ENCODE results near the gene KLHL21. TPM values are rescaled to one million over a fixed set of nuclear protein-coding genes. Genes with fewer than 3 reads are reported as not detected.

The KLHL21 gene
- total and polyA plus RNA-seq, 4 donors, result 8.7 to 30.4 (median 16.6) TPM

DNA sequence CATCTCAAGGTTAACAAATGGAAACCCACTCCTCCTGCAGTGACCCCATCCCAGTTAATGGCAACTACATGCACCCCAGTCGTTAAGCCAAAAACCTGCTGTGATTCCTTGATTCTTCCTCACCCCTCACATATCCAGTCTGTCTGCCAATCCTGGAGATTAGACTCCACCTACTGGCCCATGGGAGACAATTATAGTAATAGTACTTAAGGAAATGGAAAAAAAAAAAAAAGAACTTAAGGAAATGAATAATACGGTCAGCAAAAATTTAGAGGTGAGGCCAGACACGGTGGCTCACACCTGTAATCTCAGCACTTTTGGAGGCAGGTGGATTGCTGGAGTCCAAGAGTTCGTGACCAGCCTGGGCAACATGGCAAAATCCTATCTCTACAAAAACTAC is 55.4 kb downstream of the KLHL21 start:
- no peak overlapping the region for H3K27ac ChIP-seq (ENCODE audit: low read depth in 1 of 2, low read length in 2 of 2)
- WGBS, result 79% methylated on average over 4 of the region's 4 CpGs
- H3K9ac ChIP-seq (ENCODE audit: low read depth in 1 of 2, low read length in 2 of 2), result no peak overlapping the region
- H3K4me1 ChIP-seq (ENCODE audit: control insufficient read depth in 4 of 4, insufficient read depth in 4 of 4, low read length in 3 of 4), result no peaks in the 10 kb centered on the region
- DNase-seq (ENCODE audit: low spot score), result no peak
- TF ChIP-seq RAD21 (IDR thresholded peaks at IDR 0.05) (peak in 1 of 2 donors; percentile 11), EGR1 (IDR thresholded peaks at IDR 0.05; ENCODE audit: low read depth in 2 of 2) (no peak)
- H3K27me3 ChIP-seq (ENCODE audit: control insufficient read depth in 4 of 4, insufficient read depth in 4 of 4, low read length in 3 of 4), result no peaks in the 10 kb centered on the region
- H3K4me3 ChIP-seq (ENCODE audit: low read depth in 1 of 3, low read length in 3 of 3), result no peak overlapping the region
- H3K36me3 ChIP-seq (ENCODE audit: control insufficient read depth in 4 of 4, insufficient read depth in 3 of 4, low read depth in 1 of 4, low read length in 3 of 4), result peaks cover 10 to 50% (median 31%) of the 10 kb centered on the region in 4 donors
- H3K9me3 ChIP-seq (ENCODE audit: control insufficient read depth in 4 of 4, low read length in 3 of 4), result no peaks in the 10 kb centered on the region

GRCh38 chr1:6546326-6546725 is 56.3 kb downstream of the KLHL21 start:
- Histone ChIP-seq H3K4me1 (ENCODE audit: control insufficient read depth in 4 of 4, insufficient read depth in 4 of 4, low read length in 3 of 4) (no peaks in the 10 kb centered on the region), H3K9ac (ENCODE audit: low read depth in 1 of 2, low read length in 2 of 2) (no peak overlapping the region), H3K36me3 (ENCODE audit: control insufficient read depth in 4 of 4, insufficient read depth in 3 of 4, low read depth in 1 of 4, low read length in 3 of 4) (peaks cover 11 to 55% (median 35%) of the 10 kb centered on the region in 4 donors), H3K27me3 (ENCODE audit: control insufficient read depth in 4 of 4, insufficient read depth in 4 of 4, low read length in 3 of 4) (no peaks in the 10 kb centered on the region), H3K4me3 (ENCODE audit: low read depth in 1 of 3, low read length in 3 of 3) (no peak overlapping the region), H3K27ac (ENCODE audit: low read depth in 1 of 2, low read length in 2 of 2) (no peak overlapping the region), H3K9me3 (ENCODE audit: control insufficient read depth in 4 of 4, low read length in 3 of 4) (no peaks in the 10 kb centered on the region)
- WGBS, result 75% methylated on average over 5 of the region's 5 CpGs
- no peak for DNase-seq (ENCODE audit: low spot score)
- no peak for TF ChIP-seq HNF4A (conservative IDR thresholded peaks at IDR 0.05)
- peak; percentile 20 for TF ChIP-seq NR2F2 (IDR thresholded peaks at IDR 0.05)
- TF ChIP-seq HNF4G (IDR thresholded peaks at IDR 0.05), result no peak
- TF ChIP-seq CTCF (IDR thresholded peaks at IDR 0.05; ENCODE audit: low read depth, low read length, missing input control), result no peak
- peak in 1 of 2 donors; percentile 12 for TF ChIP-seq EGR1 (IDR thresholded peaks at IDR 0.05; ENCODE audit: low read depth in 2 of 2)

- peaks cover 13 to 62% (median 36%) of the 10 kb centered on the region in 4 donors for H3K36me3 ChIP-seq (ENCODE audit: control insufficient read depth in 4 of 4, insufficient read depth in 3 of 4, low read depth in 1 of 4, low read length in 3 of 4)
- no peak overlapping the region for H3K4me3 ChIP-seq (ENCODE audit: low read depth in 1 of 3, low read length in 3 of 3)
- 74% methylated on average over 10 of the region's 10 CpGs for WGBS
- DNase-seq (ENCODE audit: low spot score), result no peak
- H3K27me3 ChIP-seq (ENCODE audit: control insufficient read depth in 4 of 4, insufficient read depth in 4 of 4, low read length in 3 of 4), result no peaks in the 10 kb centered on the region
- H3K27ac ChIP-seq (ENCODE audit: low read depth in 1 of 2, low read length in 2 of 2), result peak overlapping the region; percentile 38 to 54
- no peak overlapping the region for H3K9ac ChIP-seq (ENCODE audit: low read depth in 1 of 2, low read length in 2 of 2)
- no peaks in the 10 kb centered on the region for H3K4me1 ChIP-seq (ENCODE audit: control insufficient read depth in 4 of 4, insufficient read depth in 4 of 4, low read length in 3 of 4)
- no peaks in the 10 kb centered on the region for H3K9me3 ChIP-seq (ENCODE audit: control insufficient read depth in 4 of 4, low read length in 3 of 4)
- no peak for TF ChIP-seq HNF4A (conservative IDR thresholded peaks at IDR 0.05)
Observed at GRCh38 chr1:6545276-6546112, 57.2 kb downstream of the KLHL21 start.

DNA sequence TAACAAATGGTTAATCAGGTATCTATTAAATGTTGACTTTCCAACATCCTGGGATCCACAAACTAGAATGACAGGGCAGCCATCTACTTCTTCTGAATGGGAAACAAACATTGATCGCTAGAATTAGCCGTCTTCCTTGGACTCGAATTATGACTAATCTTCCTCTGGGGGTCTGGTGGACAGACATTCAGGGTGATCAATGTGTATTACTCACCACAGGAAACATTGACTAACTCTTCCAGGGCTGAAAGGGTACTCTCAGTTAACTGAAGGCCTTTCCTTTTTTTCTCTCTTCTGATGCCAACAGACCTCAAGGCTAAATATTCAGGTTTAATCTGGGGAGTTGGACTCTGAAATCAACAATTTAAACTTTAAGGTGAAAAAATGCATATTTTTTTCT is 57.8 kb downstream of the KLHL21 start:
- Histone ChIP-seq H3K27ac (ENCODE audit: low read depth in 1 of 2, low read length in 2 of 2) (peak overlapping the region in 1 of 2 donors; percentile 54), H3K36me3 (ENCODE audit: control insufficient read depth in 4 of 4, insufficient read depth in 3 of 4, low read depth in 1 of 4, low read length in 3 of 4) (peaks cover 12 to 57% (median 34%) of the 10 kb centered on the region in 4 donors), H3K9me3 (ENCODE audit: control insufficient read depth in 4 of 4, low read length in 3 of 4) (no peaks in the 10 kb centered on the region), H3K4me1 (ENCODE audit: control insufficient read depth in 4 of 4, insufficient read depth in 4 of 4, low read length in 3 of 4) (no peaks in the 10 kb centered on the region), H3K27me3 (ENCODE audit: control insufficient read depth in 4 of 4, insufficient read depth in 4 of 4, low read length in 3 of 4) (no peaks in the 10 kb centered on the region), H3K9ac (ENCODE audit: low read depth in 1 of 2, low read length in 2 of 2) (no peak overlapping the region), H3K4me3 (ENCODE audit: low read depth in 1 of 3, low read length in 3 of 3) (no peak overlapping the region)
- no peak for DNase-seq (ENCODE audit: low spot score)
- TF ChIP-seq JUND (IDR thresholded peaks at IDR 0.05) (no peak), YY1 (IDR thresholded peaks at IDR 0.05) (no peak), HNF4A (conservative IDR thresholded peaks at IDR 0.05) (no peak), EGR1 (IDR thresholded peaks at IDR 0.05; ENCODE audit: low read depth in 2 of 2) (no peak)
- 83% methylated on average over 3 of the region's 3 CpGs for WGBS

Small RNA genes lying within 50 kb of the gene (small RNA-seq; reads per million reads assigned to genes)
- not detected for gene RNU6-731P

Other genes starting within 250 kb of the KLHL21 start
- 10 to 100 TPM in 1 of 2 donors, 1 to 10 TPM in 1; 8.7 to 11.0 TPM for gene ACOT7, start 209.1 kb downstream of the KLHL21 start, total RNA-seq
- gene ACOT7, start 209.1 kb downstream of the KLHL21 start, polyA plus RNA-seq, result 10 to 100 TPM in 1 of 2 donors, 1 to 10 TPM in 1; 9.7 to 14.4 TPM
- gene HES2, start 182.9 kb downstream of the KLHL21 start, total RNA-seq, result not detected
- gene HES2, start 182.9 kb downstream of the KLHL21 start, polyA plus RNA-seq, result under 1 TPM in 1 of 2 donors, not detected in 1; 0.10 TPM
- 10 to 100 TPM; 61.5 to 66.1 TPM for gene ESPN, start 178.1 kb downstream of the KLHL21 start, total RNA-seq
- 100 to 1,000 TPM in 1 of 2 donors, 10 to 100 TPM in 1; 70.3 to 103 TPM for gene ESPN, start 178.1 kb downstream of the KLHL21 start, polyA plus RNA-seq
- gene TNFRSF25, start 136.7 kb downstream of the KLHL21 start, total RNA-seq, result 1 to 10 TPM; 2.2 to 2.6 TPM
- gene TNFRSF25, start 136.7 kb downstream of the KLHL21 start, polyA plus RNA-seq, result 1 to 10 TPM in 1 of 2 donors, under 1 TPM in 1; 0.78 to 1.9 TPM
- 1 to 10 TPM; 1.4 to 1.9 TPM for gene PLEKHG5, start 111.2 kb downstream of the KLHL21 start, total RNA-seq
- under 1 TPM; 0.28 to 0.81 TPM for gene PLEKHG5, start 111.2 kb downstream of the KLHL21 start, polyA plus RNA-seq
- gene NOL9, start 48.4 kb downstream of the KLHL21 start, total RNA-seq, result 10 to 100 TPM; 13.6 to 15.1 TPM
- 1 to 10 TPM; 2.1 to 5.3 TPM for gene NOL9, start 48.4 kb downstream of the KLHL21 start, polyA plus RNA-seq
- not detected for gene TAS1R1, start 47.6 kb downstream of the KLHL21 start, total RNA-seq
- not detected for gene TAS1R1, start 47.6 kb downstream of the KLHL21 start, polyA plus RNA-seq
- 10 to 100 TPM in 1 of 2 donors, 1 to 10 TPM in 1; 8.3 to 18.1 TPM for gene ZBTB48, start 22.9 kb downstream of the KLHL21 start, total RNA-seq
- gene ZBTB48, start 22.9 kb downstream of the KLHL21 start, polyA plus RNA-seq, result 10 to 100 TPM in 1 of 2 donors, 1 to 10 TPM in 1; 9.4 to 16.8 TPM
- 1 to 10 TPM; 4.1 to 8.7 TPM for gene PHF13, start 10.9 kb upstream of the KLHL21 start, total RNA-seq
- 1 to 10 TPM; 1.4 to 3.5 TPM for gene PHF13, start 10.9 kb upstream of the KLHL21 start, polyA plus RNA-seq
- 1 to 10 TPM; 7.2 to 8.7 TPM for gene THAP3, start 22.0 kb upstream of the KLHL21 start, total RNA-seq
- gene THAP3, start 22.0 kb upstream of the KLHL21 start, polyA plus RNA-seq, result 10 to 100 TPM in 1 of 2 donors, 1 to 10 TPM in 1; 8.4 to 10.2 TPM
- gene DNAJC11, start 98.9 kb upstream of the KLHL21 start, total RNA-seq, result 10 to 100 TPM; 24.7 to 36.1 TPM
- 10 to 100 TPM; 16.5 to 22.9 TPM for gene DNAJC11, start 98.9 kb upstream of the KLHL21 start, polyA plus RNA-seq
- 10 to 100 TPM; 18.0 to 23.2 TPM for gene CAMTA1, start 182.6 kb upstream of the KLHL21 start, total RNA-seq
- gene CAMTA1, start 182.6 kb upstream of the KLHL21 start, polyA plus RNA-seq, result 10 to 100 TPM; 48.5 to 93.5 TPM